Kidney epithelial cell (primary cell): ENCODE data around the gene GHRHR. TPM values are rescaled to one million over a fixed set of nuclear protein-coding genes. Genes with fewer than 3 reads are reported as not detected.

Experiments used
- DNase-seq: peaks from one replicate; pipeline ENCODE4 v3.0.0-alpha.2; 2010; ENCODE audit warnings: low read depth
- H3K27me3 ChIP-seq: 2 replicates; pipeline ENCODE4 v1.6.0; 2011; ENCODE audit warnings: low read length; ENCODE audit not compliant: control insufficient read depth, insufficient read depth
- H3K36me3 ChIP-seq: 2 replicates; pipeline ENCODE4 v1.5.1; 2011; ENCODE audit warnings: low read length; ENCODE audit not compliant: control insufficient read depth, insufficient read depth
- H3K4me3 ChIP-seq: 2 replicates; pipeline ENCODE4 v1.5.1; 2011; ENCODE audit warnings: low read depth, mild to moderate bottlenecking, control low read depth, low read length
- CTCF ChIP-seq: IDR thresholded peaks from 2 replicates; pipeline ENCODE4 v1.5.1; 2011; ENCODE audit warnings: mild to moderate bottlenecking, moderate library complexity, low read length, control low read depth, inconsistent platforms; ENCODE audit not compliant: insufficient read depth, poor library complexity, severe bottlenecking
- total RNA-seq: library from RNA; depleted of rRNA; stranded (reverse); fragments of >200 nt; gene quantifications from 2 replicates; pipeline ENCODE4 v1.2.3, GENCODE V29; 2015

GHRHR gene
- total RNA-seq, 1 donor from 2014 or later: not detected

- DNase-seq: no peak
- no peak for TF ChIP-seq CTCF
- Histone ChIP-seq H3K4me3 (no peak overlapping the region), H3K36me3 (no peaks in the 10 kb centered on the region), H3K27me3 (no peaks in the 10 kb centered on the region)
These were observed 37.8 kb upstream of the GHRHR start for GRCh38 chr7:30925913-30926312.

- no peak for TF ChIP-seq CTCF
- DNase-seq: no peak
- Histone ChIP-seq H3K36me3 (no peaks in the 10 kb centered on the region), H3K4me3 (no peak overlapping the region), H3K27me3 (no peaks in the 10 kb centered on the region)
These were observed 37.4 kb upstream of the GHRHR start for GRCh38 chr7:30926313-30926712.

- TF ChIP-seq CTCF: no peak
These were observed 36.7 kb upstream of the GHRHR start for GRCh38 chr7:30927040-30927439.

GRCh38 chr7:30927559-30927958 is 36.2 kb upstream of the GHRHR start:
- TF ChIP-seq CTCF: no peak
- Histone ChIP-seq H3K36me3 (no peaks in the 10 kb centered on the region), H3K27me3 (no peaks in the 10 kb centered on the region), H3K4me3 (no peak overlapping the region)
- DNase-seq: no peak

More at GRCh38 chr7:30927040-30927439, 36.7 kb upstream of the GHRHR start:
- Histone ChIP-seq H3K27me3 (no peaks in the 10 kb centered on the region), H3K4me3 (no peak overlapping the region), H3K36me3 (no peaks in the 10 kb centered on the region)
- no peak for DNase-seq

GRCh38 chr7:30928254-30928872 is 35.4 kb upstream of the GHRHR start:
- no peak for TF ChIP-seq CTCF
- Histone ChIP-seq H3K36me3 (no peaks in the 10 kb centered on the region), H3K27me3 (no peaks in the 10 kb centered on the region), H3K4me3 (no peak overlapping the region)
- DNase-seq: no peak

GRCh38 chr7:30929686-30930085 is 34.1 kb upstream of the GHRHR start:
- no peak for TF ChIP-seq CTCF
- no peak for DNase-seq
- H3K4me3 ChIP-seq: no peak overlapping the region
- no peaks in the 10 kb centered on the region for H3K27me3 ChIP-seq
- no peaks in the 10 kb centered on the region for H3K36me3 ChIP-seq
